COLO668 (cell line): ENCODE results near the gene BTG1.

ENCODE experiments used
- DNase-seq: peaks from one replicate; lab custom pipeline; 2025; ENCODE audit not compliant: unreplicated experiment; lab: John Stamatoyannopoulos, UW

The BTG1 gene

GRCh38 chr12:92145731-92146496, at the start of gene BTG1:
TSS of gene BTG1 (minus strand) at chr12:92145846. CDS start at chr12:92145535, 311 bp downstream.
- DNase-seq: peak; percentile 99

- DNase-seq: no peak
These were observed 48.9 kb upstream of the BTG1 start for GRCh38 chr12:92194561-92194960.

- no peak for DNase-seq
These were observed 48.2 kb upstream of the BTG1 start for GRCh38 chr12:92193846-92194245.

- DNase-seq: no peak
These were observed 47.4 kb upstream of the BTG1 start for GRCh38 chr12:92193063-92193462.

- DNase-seq: no peak
These were observed 46.7 kb upstream of the BTG1 start for GRCh38 chr12:92192360-92192759.

- DNase-seq: no peak
These were observed 45.4 kb upstream of the BTG1 start for GRCh38 chr12:92191061-92191460.

GRCh38 chr12:92188517-92189188, 43.0 kb upstream of the BTG1 start:
- DNase-seq: no peak

- no peak for DNase-seq
These were observed 40.4 kb upstream of the BTG1 start for GRCh38 chr12:92186038-92186470.

- no peak for DNase-seq
These were observed 39.4 kb upstream of the BTG1 start for GRCh38 chr12:92185052-92185451.

GRCh38 chr12:92183575-92183974, 37.9 kb upstream of the BTG1 start:
- DNase-seq: no peak

- no peak for DNase-seq
These were observed 32.7 kb upstream of the BTG1 start for GRCh38 chr12:92178340-92178739.

GRCh38 chr12:92176646-92177045, 31.0 kb upstream of the BTG1 start:
- no peak for DNase-seq

- DNase-seq: no peak
These were observed 30.3 kb upstream of the BTG1 start for GRCh38 chr12:92175961-92176360.

- DNase-seq: no peak
These were observed 24.4 kb upstream of the BTG1 start for GRCh38 chr12:92170050-92170449.

GRCh38 chr12:92167075-92167474, 21.4 kb upstream of the BTG1 start:
- DNase-seq: no peak

- no peak for DNase-seq
These were observed 19.1 kb upstream of the BTG1 start for GRCh38 chr12:92164712-92165111.

GRCh38 chr12:92162079-92162478, 16.4 kb upstream of the BTG1 start:
- no peak for DNase-seq

- DNase-seq: no peak
These were observed 13.3 kb upstream of the BTG1 start for GRCh38 chr12:92158796-92159439.

- DNase-seq: no peak
These were observed 11.2 kb upstream of the BTG1 start for GRCh38 chr12:92156704-92157395.

GRCh38 chr12:92156139-92156538, 10.5 kb upstream of the BTG1 start:
- DNase-seq: no peak

- DNase-seq: no peak
These were observed 10.1 kb upstream of the BTG1 start for GRCh38 chr12:92155733-92156132.
